K562 (cell line): ENCODE measurements around the gene MOSPD3. TPM values are rescaled to one million over a fixed set of nuclear protein-coding genes. Genes with fewer than 3 reads are reported as not detected.

Experiments used
- ATF4 ChIP-seq: fragments of 450-650 bp; formaldehyde crosslinking; IDR thresholded peaks from 2 replicates; pipeline ENCODE4 v1.4.0; 2022; ENCODE audit warnings: mild to moderate bottlenecking, moderate library complexity
- BMI1 ChIP-seq: fragments of 150-350 bp; IDR thresholded peaks from 2 replicates; pipeline ENCODE4 v1.6.1; 2014; ENCODE audit warnings: low read length
- C11orf30 ChIP-seq: fragments of 450-650 bp; IDR thresholded peaks from 2 replicates; pipeline ENCODE4 v1.6.1; 2016; ENCODE audit warnings: low read depth, mild to moderate bottlenecking
- CSDE1 ChIP-seq, 2 experiments: fragments of 450-650 bp; IDR thresholded peaks; 2 replicates each; pipeline ENCODE4 v1.6.1; 2016; ENCODE audit warnings: mild to moderate bottlenecking in 1 of 2
- CTCF ChIP-seq, 3 experiments: IDR thresholded peaks in 2 of 3; conservative IDR thresholded peaks in 1 of 3; 2 replicates each; pipeline ENCODE4 v1.5.1; 2011 to 2012; ENCODE audit warnings: low read length in 3 of 3, mild to moderate bottlenecking in 3 of 3, control low read depth in 2 of 3, improper control_type of control experiment in 1 of 3, inconsistent platforms in 1 of 3, low read depth in 1 of 3, mixed read lengths in 1 of 3, moderate library complexity in 1 of 3; ENCODE audit not compliant: insufficient read depth in 2 of 3
- EGR1 ChIP-seq: fragments of 450-650 bp; conservative IDR thresholded peaks from 2 replicates; pipeline ENCODE4 v1.6.1; 2017; ENCODE audit warnings: mild to moderate bottlenecking
- FUS ChIP-seq: fragments of 200-400 bp; formaldehyde crosslinking; optimal IDR thresholded peaks from 2 replicates; pipeline ENCODE3; 2017; ENCODE audit warnings: low read depth, low read length
- HNRNPLL ChIP-seq: fragments of 200-400 bp; formaldehyde crosslinking; IDR thresholded peaks from 2 replicates; pipeline ENCODE4 v1.6.1; 2017; ENCODE audit warnings: low read length, low read depth, mild to moderate bottlenecking; ENCODE audit not compliant: poor library complexity, severe bottlenecking
- ID3 ChIP-seq, 2 experiments: fragments of 250-450 bp in 1 of 2; fragments of 450-650 bp in 1 of 2; sonication (Bioruptor Pico) in 1 of 2; IDR thresholded peaks; 2 replicates each; pipeline versions ENCODE4 v1.6.1 to v1.8.0; 2016 to 2021; ENCODE audit warnings: mild to moderate bottlenecking in 2 of 2, moderate library complexity in 2 of 2, missing compliant biosample characterization in 1 of 2, missing genetic modification characterization in 1 of 2
- LARP7 ChIP-seq: fragments of 450-650 bp; IDR thresholded peaks from 2 replicates; pipeline ENCODE4 v1.6.1; 2016
- MYC ChIP-seq, 2 experiments: fragments of 250-450 bp in 1 of 2; sonication (Bioruptor Pico) in 1 of 2; IDR thresholded peaks; 2 replicates each; pipeline versions ENCODE4 v1.5.1 to v1.6.1; 2012 to 2021; ENCODE audit warnings: low read depth in 2 of 2, borderline replicate concordance in 1 of 2, improper control_type of control experiment in 1 of 2, low read length in 1 of 2, mild to moderate bottlenecking in 1 of 2, moderate library complexity in 1 of 2
- POLR2A ChIP-seq: fragments of 450-650 bp; conservative IDR thresholded peaks from 2 replicates; pipeline ENCODE4 v1.6.1; 2016
- POLR2H ChIP-seq: IDR thresholded peaks from 2 replicates; pipeline ENCODE4 v1.6.1; 2016; ENCODE audit warnings: missing genetic modification characterization, low read depth, mild to moderate bottlenecking, control low read depth, missing compliant biosample characterization, moderate library complexity
- ZBTB33 ChIP-seq: sonication (generic); formaldehyde crosslinking; IDR thresholded peaks from 2 replicates; pipeline ENCODE4 v1.8.1; 2023; ENCODE audit warnings: mild to moderate bottlenecking, missing genetic modification reagents
- ZNF224 ChIP-seq: sonication (generic); formaldehyde crosslinking; IDR thresholded peaks from 2 replicates; pipeline ENCODE4 v1.8.0; 2022; ENCODE audit warnings: mild to moderate bottlenecking, missing genetic modification reagents
- ZNF280A ChIP-seq: fragments of 450-650 bp; IDR thresholded peaks from 2 replicates; pipeline ENCODE4 v1.6.1; 2018; ENCODE audit warnings: mild to moderate bottlenecking, low read depth; ENCODE audit not compliant: partially characterized antibody
- ZNF586 ChIP-seq: fragments of 450-650 bp; formaldehyde crosslinking; conservative IDR thresholded peaks from 2 replicates; pipeline ENCODE4 v1.4.0; 2020; ENCODE audit warnings: mild to moderate bottlenecking, moderate library complexity
- ZNF77 ChIP-seq: fragments of 250-450 bp; sonication (Bioruptor Pico); IDR thresholded peaks from 2 replicates; pipeline ENCODE4 v1.5.0; 2020
- polyA plus RNA-seq, 8 experiments: library from polyadenylated mRNA; depleted of rRNA in 4 of 8; stranded (reverse) in 5 of 8; unstranded in 3 of 8; fragments of >200 nt; fragmentation: Nextera tagmentation in 2 of 8; fragmentation: Illumina TruSeq in 1 of 8; extraction: Ambion mirVana in 2 of 8; extraction: Trizol in 1 of 8; gene quantifications; 2 replicates each; pipeline versions ENCODE4 v1.2.1 to v1.2.3, GENCODE V29; 2011 to 2014; ENCODE audit warnings: inconsistent platforms in 1 of 8, missing spikeins in 1 of 8
- total RNA-seq, 7 experiments: library from RNA; depleted of rRNA in 6 of 7; stranded (reverse); fragments of >200 nt in 6 of 7; fragmentation: Illumina TruSeq in 2 of 7; extraction: Trizol in 2 of 7; gene quantifications; 2 replicates each; pipeline versions ENCODE4 v1.2.1 to v1.2.3, GENCODE V29; 2011 to 2021; ENCODE audit warnings: low replicate concordance in 1 of 7

MOSPD3 gene
- total and polyA plus RNA-seq, 9 of the 15 experiments (the other 6 are each of a cell fraction or from before 2014, with no cell fraction given) = 1.4 to 32.1 (median 7.3) TPM

- TF ChIP-seq ZBTB33 (CRISPR knock-in tag) (0 out of 2 replicates have a peak, but pooled peaks have one; percentile 19), FUS (no peak), CTCF (IDR thresholded peaks at IDR 0.05 in 2 of 3, conservative IDR thresholded peaks at IDR 0.05 in 1 of 3; ENCODE audit: insufficient read depth in 2 of 3, low read depth in 1 of 3, low read length in 3 of 3) (peak; percentile 69 to 78 (median 76)), BMI1 (no peak), ZNF224 (CRISPR knock-in tag) (no peak), HNRNPLL (no peak), LARP7 (no peak), ATF4 (CRISPR knock-in tag) (no peak), ZNF77 (no peak), POLR2A (peak; percentile 42; the same call in 1 of the 2 replicates), ID3 (CRISPR knock-in tag; IDR thresholded peaks at IDR 0.05) (no peak), ID3 (tag; IDR thresholded peaks at IDR 0.05) (no peak), ZNF280A (no peak), EGR1 (peak; percentile 40; the same call in 1 of the 2 replicates), C11orf30 (no peak), ZNF586 (CRISPR knock-in tag) (no peak), CSDE1 (IDR thresholded peaks at IDR 0.05) (no peak), MYC (IDR thresholded peaks at IDR 0.05; ENCODE audit: low read depth, low read length) (peak; percentile 13; the same call in 1 of the 2 replicates), MYC (CRISPR knock-in tag; IDR thresholded peaks at IDR 0.05; ENCODE audit: borderline replicate concordance, low read depth) (no peak), POLR2H (tag) (no peak)
Measured at GRCh38 chr7:100568896-100569844, 43.2 kb upstream of the MOSPD3 start (continued).
